ENCODE data around the gene GPNMB. TPM values are rescaled to one million over a fixed set of nuclear protein-coding genes. Genes with fewer than 3 reads are reported as not detected.

Gene GPNMB
- total RNA-seq, 4 donors from 2014 or later: 276 to 553 (median 491) TPM

DNA sequence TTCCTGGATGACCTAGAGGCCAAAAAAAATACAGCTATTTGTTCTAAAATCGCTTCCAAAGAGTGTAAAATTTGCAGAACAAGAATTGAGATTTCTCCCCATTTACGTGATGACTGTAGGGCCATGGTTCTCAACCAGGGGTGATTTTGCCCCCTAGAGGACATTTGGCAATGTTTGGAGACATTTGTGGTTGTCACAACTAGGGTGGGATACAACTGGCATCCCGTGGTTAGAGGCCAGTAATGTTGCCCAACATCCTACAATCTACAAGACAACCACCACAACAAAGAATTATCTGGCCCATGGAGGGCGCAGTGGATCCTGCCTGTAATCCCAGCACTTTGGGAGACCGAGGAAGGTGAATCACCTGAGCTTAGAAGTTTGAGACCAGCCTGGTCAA lies 29.8 kb downstream of the GPNMB start:
- WGBS: 77% methylated on average over 5 of the region's 5 CpGs
- Histone ChIP-seq H3K27ac (no peak overlapping the region), H3K4me1 (no peaks in the 10 kb centered on the region), H3K9me3 (no peaks in the 10 kb centered on the region), H3K4me3 (no peak overlapping the region), H3K27me3 (no peaks in the 10 kb centered on the region), H3K36me3 (peaks cover 63% of the 10 kb centered on the region)
- no peak for TF ChIP-seq POLR2AphosphoS5 (IDR thresholded peaks at IDR 0.05)
- TF ChIP-seq CTCF (IDR thresholded peaks at IDR 0.05): no peak
- TF ChIP-seq EP300 (IDR thresholded peaks at IDR 0.05): no peak
- DNase-seq (ENCODE audit: low spot score in 2 of 2): no peak

- Histone ChIP-seq H3K27ac (no peak overlapping the region), H3K4me3 (no peak overlapping the region), H3K36me3 (peaks cover 60% of the 10 kb centered on the region), H3K9me3 (no peaks in the 10 kb centered on the region), H3K27me3 (no peaks in the 10 kb centered on the region), H3K4me1 (no peaks in the 10 kb centered on the region)
- no peak for DNase-seq (ENCODE audit: low spot score in 2 of 2)
- TF ChIP-seq POLR2A (IDR thresholded peaks at IDR 0.05): no peak
- TF ChIP-seq POLR2AphosphoS5 (IDR thresholded peaks at IDR 0.05): no peak
- WGBS: 86% methylated on average over 3 of the region's 3 CpGs
Observed at GRCh38 chr7:23276947-23277346, 30.4 kb downstream of the GPNMB start.

DNA sequence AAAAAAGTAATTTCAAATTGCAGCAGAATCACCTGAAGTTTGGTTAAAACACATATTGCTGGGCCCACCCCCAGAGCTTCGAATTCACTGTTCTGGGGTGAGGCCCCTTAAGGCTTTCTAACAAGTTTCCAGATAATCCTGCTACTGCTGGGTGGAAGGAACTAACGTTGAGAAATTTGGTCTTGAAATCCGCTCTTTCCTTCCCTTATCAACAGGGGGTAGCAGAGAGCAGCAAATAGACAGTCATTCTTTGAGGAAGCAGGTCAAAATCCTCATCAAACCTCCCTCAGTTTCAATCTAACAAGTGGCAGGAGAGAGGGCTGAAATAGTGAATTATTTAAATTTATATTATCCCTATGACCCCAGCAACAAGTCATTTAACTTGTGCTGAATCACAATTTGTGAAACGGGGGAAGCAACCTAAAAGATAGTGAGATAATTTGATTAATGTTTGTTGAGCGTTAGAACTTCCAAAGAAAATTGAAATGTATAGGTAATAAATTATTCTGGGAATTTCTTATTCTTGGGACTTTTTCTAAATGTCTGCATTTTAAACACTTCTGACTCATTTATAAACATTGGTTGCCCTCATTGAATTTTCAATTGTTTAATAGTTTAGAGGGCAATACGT lies 30.9 kb downstream of the GPNMB start:
- no peaks in the 10 kb centered on the region for H3K27me3 ChIP-seq
- no peak overlapping the region for H3K4me3 ChIP-seq
- H3K27ac ChIP-seq: no peak overlapping the region
- 43% methylated on average over 6 of the region's 6 CpGs for WGBS
- TF ChIP-seq CTCF (IDR thresholded peaks at IDR 0.05) (peak; percentile 17 to 62), POLR2A (IDR thresholded peaks at IDR 0.05) (no peak)
- no peaks in the 10 kb centered on the region for H3K4me1 ChIP-seq
- DNase-seq (ENCODE audit: low spot score in 2 of 2): no peak
- H3K36me3 ChIP-seq: peaks cover 54% of the 10 kb centered on the region
- no peaks in the 10 kb centered on the region for H3K9me3 ChIP-seq

DNA sequence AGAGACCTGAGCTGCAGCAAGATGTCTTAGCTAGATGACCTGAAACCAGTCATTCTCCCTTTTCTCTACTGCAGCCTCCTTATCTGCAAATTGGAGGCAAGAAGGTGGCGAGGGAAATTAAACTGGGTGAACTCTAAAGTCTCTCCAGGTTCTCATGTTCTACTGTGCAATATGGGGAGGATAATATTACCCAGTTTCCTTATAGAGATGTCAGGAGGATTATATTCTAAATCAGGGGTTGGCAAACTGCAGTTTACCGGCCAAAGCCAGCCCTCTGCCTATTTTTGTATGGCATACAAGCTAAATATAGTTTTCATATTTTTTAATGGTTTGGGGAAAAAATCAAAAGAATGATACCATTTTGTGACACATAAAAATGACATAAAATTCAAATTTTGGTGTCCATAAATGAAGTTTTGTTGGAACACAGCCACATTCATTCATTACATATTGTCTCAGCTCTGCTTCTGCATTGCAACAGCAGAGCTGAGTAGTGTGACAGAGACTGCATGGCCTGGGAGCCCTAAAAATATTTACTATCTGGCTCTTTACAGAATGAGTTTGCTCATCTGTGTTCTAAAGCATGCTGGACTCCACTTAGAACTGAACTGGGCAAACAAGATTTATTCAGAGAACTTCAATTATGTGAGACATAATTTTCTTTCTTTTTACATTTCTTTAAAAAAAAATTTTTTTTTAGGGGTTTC lies 33.4 kb downstream of the GPNMB start:
- Histone ChIP-seq H3K4me1 (no peaks in the 10 kb centered on the region), H3K27ac (no peak overlapping the region), H3K27me3 (no peaks in the 10 kb centered on the region), H3K4me3 (no peak overlapping the region), H3K9me3 (no peaks in the 10 kb centered on the region), H3K36me3 (peaks cover 34% of the 10 kb centered on the region)
- TF ChIP-seq POLR2AphosphoS5 (IDR thresholded peaks at IDR 0.05): no peak
- no peak for TF ChIP-seq CTCF (IDR thresholded peaks at IDR 0.05)
- no peak for TF ChIP-seq EP300 (IDR thresholded peaks at IDR 0.05)
- TF ChIP-seq POLR2A (IDR thresholded peaks at IDR 0.05): no peak
- no peak for DNase-seq (ENCODE audit: low spot score in 2 of 2)
- WGBS: 91% methylated on average over 2 of the region's 2 CpGs

GRCh38 chr7:23283086-23283485 lies 36.5 kb downstream of the GPNMB start:
- no peak for TF ChIP-seq POLR2A (IDR thresholded peaks at IDR 0.05)
- no peak for DNase-seq (ENCODE audit: low spot score in 2 of 2)
- no peaks in the 10 kb centered on the region for H3K9me3 ChIP-seq
- H3K4me1 ChIP-seq: no peaks in the 10 kb centered on the region
- H3K4me3 ChIP-seq: no peak overlapping the region
- 96% methylated on average over 4 of the region's 4 CpGs for WGBS
- H3K36me3 ChIP-seq: peaks cover 12% of the 10 kb centered on the region
- H3K27ac ChIP-seq: no peak overlapping the region
- H3K27me3 ChIP-seq: no peaks in the 10 kb centered on the region

GRCh38 chr7:23284871-23285270 lies 38.3 kb downstream of the GPNMB start:
- no peak overlapping the region for H3K4me3 ChIP-seq
- WGBS: 96% methylated on average over 2 of the region's 2 CpGs
- H3K4me1 ChIP-seq: no peaks in the 10 kb centered on the region
- TF ChIP-seq CTCF (IDR thresholded peaks at IDR 0.05) (no peak), EP300 (IDR thresholded peaks at IDR 0.05) (no peak), POLR2A (IDR thresholded peaks at IDR 0.05) (no peak), POLR2AphosphoS5 (IDR thresholded peaks at IDR 0.05) (no peak)
- DNase-seq (ENCODE audit: low spot score in 2 of 2): no peak
- no peaks in the 10 kb centered on the region for H3K36me3 ChIP-seq
- H3K27ac ChIP-seq: no peak overlapping the region
- no peaks in the 10 kb centered on the region for H3K9me3 ChIP-seq
- H3K27me3 ChIP-seq: no peaks in the 10 kb centered on the region
